ENCODE measurements around the gene TGFA.
A peak's percentile ranks its signal among the peaks of the same experiment; 100 is the strongest.

Gene TGFA

GRCh38 chr2:70425682-70426301 is 127.8 kb downstream of the TGFA start (continued):
- TF ChIP-seq SP2 (tag by site-specific recombination; IDR thresholded peaks at IDR 0.05) (no peak), ZNF335 (tag by site-specific recombination; conservative IDR thresholded peaks at IDR 0.05) (no peak), ZFHX2 (tag by site-specific recombination; conservative IDR thresholded peaks at IDR 0.05) (no peak)

- ChIA-PET CTCF (no interaction called here), POLR2A (no interaction called here)
Measured at GRCh38 chr2:70420740-70421139, 132.9 kb downstream of the TGFA start.

GRCh38 chr2:70420143-70420542 is 133.5 kb downstream of the TGFA start:
- H3K36me3 ChIP-seq (ENCODE audit: control insufficient read depth in 2 of 2, insufficient read depth in 1 of 2, low read length in 2 of 2), result no peaks in the 10 kb centered on the region
- ChIA-PET CTCF (interaction anchor here (1.1 kb wide), 1 partner anchor 9 kb away, joined by 3 read pairs; no protein-coding TSS in a partner anchor), POLR2A (no interaction called here)
- TF ChIP-seq YY2 (tag by site-specific recombination; IDR thresholded peaks at IDR 0.05), result no peak
- no peak for TF ChIP-seq BCL11B (tag by site-specific recombination; IDR thresholded peaks at IDR 0.05; ENCODE audit: low read depth)
- TF ChIP-seq ZNF530 (tag by site-specific recombination; IDR thresholded peaks at IDR 0.05; ENCODE audit: low read depth), result no peak
- no peak for TF ChIP-seq ZFP41 (tag by site-specific recombination; IDR thresholded peaks at IDR 0.05; ENCODE audit: borderline replicate concordance)
- TF ChIP-seq ZFHX2 (tag by site-specific recombination; conservative IDR thresholded peaks at IDR 0.05), result no peak
- no peak for TF ChIP-seq ZNF175 (tag by site-specific recombination; IDR thresholded peaks at IDR 0.05)
- no peak for TF ChIP-seq ZNF560 (tag by site-specific recombination; IDR thresholded peaks at IDR 0.05; ENCODE audit: borderline replicate concordance)
- no peak for TF ChIP-seq SALL2 (tag by site-specific recombination; IDR thresholded peaks at IDR 0.05; ENCODE audit: borderline replicate concordance)
- no peak for TF ChIP-seq ZFP69B (tag by site-specific recombination; IDR thresholded peaks at IDR 0.05)
- no peak for TF ChIP-seq YY1 (tag by site-specific recombination; IDR thresholded peaks at IDR 0.05)
- no peak for TF ChIP-seq ZNF132 (tag by site-specific recombination; IDR thresholded peaks at IDR 0.05; ENCODE audit: borderline replicate concordance)
- TF ChIP-seq, protein P1, sequence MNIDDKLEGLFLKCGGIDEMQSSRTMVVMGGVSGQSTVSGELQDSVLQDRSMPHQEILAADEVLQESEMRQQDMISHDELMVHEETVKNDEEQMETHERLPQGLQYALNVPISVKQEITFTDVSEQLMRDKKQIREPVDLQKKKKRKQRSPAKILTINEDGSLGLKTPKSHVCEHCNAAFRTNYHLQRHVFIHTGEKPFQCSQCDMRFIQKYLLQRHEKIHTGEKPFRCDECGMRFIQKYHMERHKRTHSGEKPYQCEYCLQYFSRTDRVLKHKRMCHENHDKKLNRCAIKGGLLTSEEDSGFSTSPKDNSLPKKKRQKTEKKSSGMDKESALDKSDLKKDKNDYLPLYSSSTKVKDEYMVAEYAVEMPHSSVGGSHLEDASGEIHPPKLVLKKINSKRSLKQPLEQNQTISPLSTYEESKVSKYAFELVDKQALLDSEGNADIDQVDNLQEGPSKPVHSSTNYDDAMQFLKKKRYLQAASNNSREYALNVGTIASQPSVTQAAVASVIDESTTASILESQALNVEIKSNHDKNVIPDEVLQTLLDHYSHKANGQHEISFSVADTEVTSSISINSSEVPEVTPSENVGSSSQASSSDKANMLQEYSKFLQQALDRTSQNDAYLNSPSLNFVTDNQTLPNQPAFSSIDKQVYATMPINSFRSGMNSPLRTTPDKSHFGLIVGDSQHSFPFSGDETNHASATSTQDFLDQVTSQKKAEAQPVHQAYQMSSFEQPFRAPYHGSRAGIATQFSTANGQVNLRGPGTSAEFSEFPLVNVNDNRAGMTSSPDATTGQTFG (tag by site-specific recombination; IDR thresholded peaks at IDR 0.05; ENCODE audit: borderline replicate concordance), result no peak
- TF ChIP-seq ZNF558 (tag by site-specific recombination; IDR thresholded peaks at IDR 0.05), result no peak
- no peak for TF ChIP-seq SP3 (tag by site-specific recombination; IDR thresholded peaks at IDR 0.05)
- H3K9me3 ChIP-seq (ENCODE audit: control insufficient read depth, insufficient read depth, low read depth, low read length), result no peaks in the 10 kb centered on the region
- no peak overlapping the region for H3K4me3 ChIP-seq (ENCODE audit: low read depth, low read length)
- H3K4me1 ChIP-seq (ENCODE audit: control insufficient read depth, insufficient read depth, low read length), result no peaks in the 10 kb centered on the region
- H3K27ac ChIP-seq (ENCODE audit: extremely low read depth, low read depth, low read length), result no peak overlapping the region

More at GRCh38 chr2:70420740-70421139, 132.9 kb downstream of the TGFA start:
- H3K9me3 ChIP-seq (ENCODE audit: control insufficient read depth, insufficient read depth, low read depth, low read length), result no peaks in the 10 kb centered on the region
- H3K36me3 ChIP-seq (ENCODE audit: control insufficient read depth in 2 of 2, insufficient read depth in 1 of 2, low read length in 2 of 2), result no peaks in the 10 kb centered on the region
- peak; percentile 55; the same call in 1 of the 2 replicates for TF ChIP-seq ATF2 (tag by site-specific recombination; IDR thresholded peaks at IDR 0.05; ENCODE audit: low read depth)
- TF ChIP-seq, protein P1 (tag by site-specific recombination; IDR thresholded peaks at IDR 0.05; ENCODE audit: borderline replicate concordance), result no peak
- no peak overlapping the region for H3K27ac ChIP-seq (ENCODE audit: extremely low read depth, low read depth, low read length)
- H3K4me3 ChIP-seq (ENCODE audit: low read depth, low read length), result no peak overlapping the region
- H3K4me1 ChIP-seq (ENCODE audit: control insufficient read depth, insufficient read depth, low read length), result no peaks in the 10 kb centered on the region

Data from HEK293 (cell line).